WTC11 (cell line): ENCODE data around the gene SFTPD.

ENCODE experiments used
- E2F1 ChIP-seq: sonication (generic); formaldehyde crosslinking; IDR thresholded peaks from 2 replicates; pipeline ENCODE4 v1.8.0; 2022; ENCODE audit warnings: mild to moderate bottlenecking, missing genetic modification reagents
- ERG ChIP-seq: fragments of 250-450 bp; sonication (Bioruptor Pico); IDR thresholded peaks from 2 replicates; pipeline ENCODE4 v1.8.0; 2021; ENCODE audit warnings: mild to moderate bottlenecking
- ETV6 ChIP-seq: sonication (generic); formaldehyde crosslinking; IDR thresholded peaks from 2 replicates; pipeline ENCODE4 v1.8.1; 2022; ENCODE audit warnings: mild to moderate bottlenecking, missing genetic modification reagents
- FOXJ3 ChIP-seq: sonication (generic); formaldehyde crosslinking; IDR thresholded peaks from 2 replicates; pipeline ENCODE4 v1.9.0; 2021; ENCODE audit warnings: missing genetic modification reagents, mild to moderate bottlenecking, borderline replicate concordance
- TEAD4 ChIP-seq: sonication (generic); formaldehyde crosslinking; IDR thresholded peaks from 2 replicates; pipeline ENCODE4 v1.8.0; 2022; ENCODE audit warnings: mild to moderate bottlenecking, missing genetic modification reagents
- USF2 ChIP-seq: sonication (generic); formaldehyde crosslinking; IDR thresholded peaks from 2 replicates; pipeline ENCODE4 v1.8.1; 2023; ENCODE audit warnings: mild to moderate bottlenecking, missing genetic modification reagents, moderate library complexity
- ZNF219 ChIP-seq: sonication (generic); formaldehyde crosslinking; IDR thresholded peaks from 2 replicates; pipeline ENCODE4 v1.8.0; 2023; ENCODE audit warnings: missing genetic modification reagents, mild to moderate bottlenecking, borderline replicate concordance
- ZNF263 ChIP-seq: sonication (generic); formaldehyde crosslinking; IDR thresholded peaks from 2 replicates; pipeline ENCODE4 v1.8.1; 2022; ENCODE audit warnings: low read depth, mild to moderate bottlenecking, moderate library complexity, missing genetic modification reagents
- TF ChIP-seq, protein P1 (sequence below): fragments of 200-600 bp; IDR thresholded peaks from 2 replicates; pipeline ENCODE4 v1.8.0; 2022; ENCODE audit warnings: antibody characterized with exemption
- TF ChIP-seq, protein P2 (sequence below): sonication (generic); formaldehyde crosslinking; IDR thresholded peaks from 2 replicates; pipeline ENCODE4 v1.8.0; 2023; ENCODE audit warnings: missing genetic modification reagents
- TF ChIP-seq, protein P3 (sequence below): sonication (generic); formaldehyde crosslinking; IDR thresholded peaks from 2 replicates; pipeline ENCODE4 v1.8.1; 2022; ENCODE audit warnings: low read depth, missing genetic modification reagents, borderline replicate concordance
- TF ChIP-seq, protein P4 (sequence below): sonication (generic); formaldehyde crosslinking; IDR thresholded peaks from 2 replicates; pipeline ENCODE4 v1.8.0; 2022; ENCODE audit warnings: mild to moderate bottlenecking, missing genetic modification reagents

DNA sequence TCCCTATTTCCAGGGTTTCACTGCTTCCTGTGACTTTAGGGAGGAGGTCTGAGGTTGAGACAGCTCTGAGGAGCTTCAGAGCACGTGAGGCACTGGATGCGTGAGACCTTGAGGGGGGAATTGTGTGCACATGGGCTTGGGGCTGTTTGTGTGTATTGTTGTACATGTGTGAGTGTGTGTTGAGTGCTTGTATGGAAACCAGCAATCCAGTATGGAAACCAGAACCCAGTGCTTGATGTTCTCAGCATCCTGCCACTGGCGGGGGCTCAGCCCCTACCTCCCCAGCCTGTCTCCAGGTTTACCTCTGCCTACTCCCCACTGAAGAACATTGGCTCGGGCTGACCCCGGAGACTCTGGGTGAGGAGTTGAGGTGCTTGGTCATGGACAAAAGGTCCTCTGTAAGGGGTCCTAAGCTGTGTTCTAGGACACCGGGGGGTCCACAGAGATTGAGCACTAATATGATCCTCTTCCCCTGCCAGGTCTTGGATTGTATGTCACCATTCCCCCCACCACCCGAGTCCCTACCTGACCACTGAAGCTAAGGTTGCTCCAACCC, 20.8 kb downstream of the SFTPD start:
- TF ChIP-seq, protein P1, sequence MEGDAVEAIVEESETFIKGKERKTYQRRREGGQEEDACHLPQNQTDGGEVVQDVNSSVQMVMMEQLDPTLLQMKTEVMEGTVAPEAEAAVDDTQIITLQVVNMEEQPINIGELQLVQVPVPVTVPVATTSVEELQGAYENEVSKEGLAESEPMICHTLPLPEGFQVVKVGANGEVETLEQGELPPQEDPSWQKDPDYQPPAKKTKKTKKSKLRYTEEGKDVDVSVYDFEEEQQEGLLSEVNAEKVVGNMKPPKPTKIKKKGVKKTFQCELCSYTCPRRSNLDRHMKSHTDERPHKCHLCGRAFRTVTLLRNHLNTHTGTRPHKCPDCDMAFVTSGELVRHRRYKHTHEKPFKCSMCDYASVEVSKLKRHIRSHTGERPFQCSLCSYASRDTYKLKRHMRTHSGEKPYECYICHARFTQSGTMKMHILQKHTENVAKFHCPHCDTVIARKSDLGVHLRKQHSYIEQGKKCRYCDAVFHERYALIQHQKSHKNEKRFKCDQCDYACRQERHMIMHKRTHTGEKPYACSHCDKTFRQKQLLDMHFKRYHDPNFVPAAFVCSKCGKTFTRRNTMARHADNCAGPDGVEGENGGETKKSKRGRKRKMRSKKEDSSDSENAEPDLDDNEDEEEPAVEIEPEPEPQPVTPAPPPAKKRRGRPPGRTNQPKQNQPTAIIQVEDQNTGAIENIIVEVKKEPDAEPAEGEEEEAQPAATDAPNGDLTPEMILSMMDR, result no peak
- TF ChIP-seq E2F1, result no peak
- TF ChIP-seq, protein P2, sequence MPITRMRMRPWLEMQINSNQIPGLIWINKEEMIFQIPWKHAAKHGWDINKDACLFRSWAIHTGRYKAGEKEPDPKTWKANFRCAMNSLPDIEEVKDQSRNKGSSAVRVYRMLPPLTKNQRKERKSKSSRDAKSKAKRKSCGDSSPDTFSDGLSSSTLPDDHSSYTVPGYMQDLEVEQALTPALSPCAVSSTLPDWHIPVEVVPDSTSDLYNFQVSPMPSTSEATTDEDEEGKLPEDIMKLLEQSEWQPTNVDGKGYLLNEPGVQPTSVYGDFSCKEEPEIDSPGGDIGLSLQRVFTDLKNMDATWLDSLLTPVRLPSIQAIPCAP (CRISPR knock-in tag), result no peak
- no peak for TF ChIP-seq ZNF219 (CRISPR knock-in tag)
- TF ChIP-seq, protein P3, sequence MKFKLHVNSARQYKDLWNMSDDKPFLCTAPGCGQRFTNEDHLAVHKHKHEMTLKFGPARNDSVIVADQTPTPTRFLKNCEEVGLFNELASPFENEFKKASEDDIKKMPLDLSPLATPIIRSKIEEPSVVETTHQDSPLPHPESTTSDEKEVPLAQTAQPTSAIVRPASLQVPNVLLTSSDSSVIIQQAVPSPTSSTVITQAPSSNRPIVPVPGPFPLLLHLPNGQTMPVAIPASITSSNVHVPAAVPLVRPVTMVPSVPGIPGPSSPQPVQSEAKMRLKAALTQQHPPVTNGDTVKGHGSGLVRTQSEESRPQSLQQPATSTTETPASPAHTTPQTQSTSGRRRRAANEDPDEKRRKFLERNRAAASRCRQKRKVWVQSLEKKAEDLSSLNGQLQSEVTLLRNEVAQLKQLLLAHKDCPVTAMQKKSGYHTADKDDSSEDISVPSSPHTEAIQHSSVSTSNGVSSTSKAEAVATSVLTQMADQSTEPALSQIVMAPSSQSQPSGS (CRISPR knock-in tag), result no peak
- no peak for TF ChIP-seq ERG (CRISPR knock-in tag)
- no peak for TF ChIP-seq USF2
- TF ChIP-seq ZNF263 (CRISPR knock-in tag), result no peak
- no peak for TF ChIP-seq FOXJ3 (CRISPR knock-in tag)
- TF ChIP-seq, protein P4, sequence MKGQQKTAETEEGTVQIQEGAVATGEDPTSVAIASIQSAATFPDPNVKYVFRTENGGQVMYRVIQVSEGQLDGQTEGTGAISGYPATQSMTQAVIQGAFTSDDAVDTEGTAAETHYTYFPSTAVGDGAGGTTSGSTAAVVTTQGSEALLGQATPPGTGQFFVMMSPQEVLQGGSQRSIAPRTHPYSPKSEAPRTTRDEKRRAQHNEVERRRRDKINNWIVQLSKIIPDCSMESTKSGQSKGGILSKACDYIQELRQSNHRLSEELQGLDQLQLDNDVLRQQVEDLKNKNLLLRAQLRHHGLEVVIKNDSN (CRISPR knock-in tag), result no peak
- no peak for TF ChIP-seq TEAD4 (CRISPR knock-in tag)
- no peak for TF ChIP-seq ETV6 (CRISPR knock-in tag)
